Measurements from ENCODE around the gene CAMSAP1. TPM values are rescaled to one million over a fixed set of nuclear protein-coding genes. Genes with fewer than 3 reads are reported as not detected.
A peak's percentile ranks its signal among the peaks of the same experiment; 100 is the strongest.

Gene CAMSAP1
- total and polyA plus RNA-seq, 9 of the 15 experiments (the other 6 are each of a cell fraction or from before 2014, with no cell fraction given) = 1.5 to 28.8 (median 14.3) TPM

GRCh38 chr9:135792268-135793128 lies 114.8 kb downstream of the CAMSAP1 start (continued):
- TF ChIP-seq, protein P1, sequence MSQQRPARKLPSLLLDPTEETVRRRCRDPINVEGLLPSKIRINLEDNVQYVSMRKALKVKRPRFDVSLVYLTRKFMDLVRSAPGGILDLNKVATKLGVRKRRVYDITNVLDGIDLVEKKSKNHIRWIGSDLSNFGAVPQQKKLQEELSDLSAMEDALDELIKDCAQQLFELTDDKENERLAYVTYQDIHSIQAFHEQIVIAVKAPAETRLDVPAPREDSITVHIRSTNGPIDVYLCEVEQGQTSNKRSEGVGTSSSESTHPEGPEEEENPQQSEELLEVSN (IDR thresholded peaks at IDR 0.05; ENCODE audit: borderline replicate concordance in 1 of 2, extremely low read depth in 1 of 2, insufficient read depth in 1 of 2, insufficient read length in 1 of 2, low read depth in 1 of 2, low read length in 1 of 2, poor library complexity in 1 of 2, severe bottlenecking in 1 of 2) = peak in 1 of 2 experiments; percentile 81
- TF ChIP-seq ZBTB5 (IDR thresholded peaks at IDR 0.05) (no peak), TBL1XR1 (IDR thresholded peaks at IDR 0.05; ENCODE audit: low read length in 2 of 2) (no peak), ZNF217 (CRISPR knock-in tag; IDR thresholded peaks at IDR 0.05) (no peak), MNT (conservative IDR thresholded peaks at IDR 0.05) (peak; percentile 39 to 53; a peak in 3 of 4 replicates), EGR1 (conservative IDR thresholded peaks at IDR 0.05) (no peak), ZNF316 (IDR thresholded peaks at IDR 0.05) (no peak)
- TF ChIP-seq, protein P2, sequence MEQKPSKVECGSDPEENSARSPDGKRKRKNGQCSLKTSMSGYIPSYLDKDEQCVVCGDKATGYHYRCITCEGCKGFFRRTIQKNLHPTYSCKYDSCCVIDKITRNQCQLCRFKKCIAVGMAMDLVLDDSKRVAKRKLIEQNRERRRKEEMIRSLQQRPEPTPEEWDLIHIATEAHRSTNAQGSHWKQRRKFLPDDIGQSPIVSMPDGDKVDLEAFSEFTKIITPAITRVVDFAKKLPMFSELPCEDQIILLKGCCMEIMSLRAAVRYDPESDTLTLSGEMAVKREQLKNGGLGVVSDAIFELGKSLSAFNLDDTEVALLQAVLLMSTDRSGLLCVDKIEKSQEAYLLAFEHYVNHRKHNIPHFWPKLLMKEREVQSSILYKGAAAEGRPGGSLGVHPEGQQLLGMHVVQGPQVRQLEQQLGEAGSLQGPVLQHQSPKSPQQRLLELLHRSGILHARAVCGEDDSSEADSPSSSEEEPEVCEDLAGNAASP (IDR thresholded peaks at IDR 0.05) = no peak
- TF ChIP-seq, protein P3, sequence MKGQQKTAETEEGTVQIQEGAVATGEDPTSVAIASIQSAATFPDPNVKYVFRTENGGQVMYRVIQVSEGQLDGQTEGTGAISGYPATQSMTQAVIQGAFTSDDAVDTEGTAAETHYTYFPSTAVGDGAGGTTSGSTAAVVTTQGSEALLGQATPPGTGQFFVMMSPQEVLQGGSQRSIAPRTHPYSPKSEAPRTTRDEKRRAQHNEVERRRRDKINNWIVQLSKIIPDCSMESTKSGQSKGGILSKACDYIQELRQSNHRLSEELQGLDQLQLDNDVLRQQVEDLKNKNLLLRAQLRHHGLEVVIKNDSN (CRISPR knock-in tag; IDR thresholded peaks at IDR 0.05) = peak; percentile 57
- TF ChIP-seq, protein P4, sequence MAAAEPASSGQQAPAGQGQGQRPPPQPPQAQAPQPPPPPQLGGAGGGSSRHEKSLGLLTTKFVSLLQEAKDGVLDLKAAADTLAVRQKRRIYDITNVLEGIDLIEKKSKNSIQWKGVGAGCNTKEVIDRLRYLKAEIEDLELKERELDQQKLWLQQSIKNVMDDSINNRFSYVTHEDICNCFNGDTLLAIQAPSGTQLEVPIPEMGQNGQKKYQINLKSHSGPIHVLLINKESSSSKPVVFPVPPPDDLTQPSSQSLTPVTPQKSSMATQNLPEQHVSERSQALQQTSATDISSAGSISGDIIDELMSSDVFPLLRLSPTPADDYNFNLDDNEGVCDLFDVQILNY (CRISPR knock-in tag; IDR thresholded peaks at IDR 0.05) = no peak
